ENCODE measurements around the gene MCRIP2. TPM values are rescaled to one million over a fixed set of nuclear protein-coding genes. Genes with fewer than 3 reads are reported as not detected.

Gene MCRIP2
- total RNA-seq, 1 experiment from 2014 or later: 44.6 TPM

DNA sequence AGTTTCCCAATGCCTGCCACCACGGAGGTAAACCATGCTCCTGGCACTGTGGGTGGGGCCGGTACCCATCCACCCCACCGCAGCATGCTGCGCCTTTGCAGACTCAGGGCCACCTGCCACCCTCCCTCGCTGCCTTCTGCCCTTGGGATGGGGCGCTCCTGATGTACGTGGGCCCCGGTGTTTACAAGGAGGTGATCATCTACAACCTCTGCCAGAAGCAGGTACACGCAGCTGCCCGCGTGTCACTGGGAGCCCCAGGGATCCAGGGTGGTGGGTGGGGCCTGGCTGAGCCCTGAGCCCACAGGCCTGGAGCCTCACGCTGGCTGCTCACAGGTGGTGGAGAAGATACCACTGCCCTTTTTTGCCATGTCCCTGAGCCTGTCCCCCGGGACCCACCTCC lies 24.9 kb downstream of the MCRIP2 start:
- no peaks in the 10 kb centered on the region for H3K27me3 Mint-ChIP-seq (ENCODE audit: insufficient read depth, unreplicated experiment)
- DNase-seq (ENCODE audit: unreplicated experiment): no peak
- TF ChIP-seq, protein P1, sequence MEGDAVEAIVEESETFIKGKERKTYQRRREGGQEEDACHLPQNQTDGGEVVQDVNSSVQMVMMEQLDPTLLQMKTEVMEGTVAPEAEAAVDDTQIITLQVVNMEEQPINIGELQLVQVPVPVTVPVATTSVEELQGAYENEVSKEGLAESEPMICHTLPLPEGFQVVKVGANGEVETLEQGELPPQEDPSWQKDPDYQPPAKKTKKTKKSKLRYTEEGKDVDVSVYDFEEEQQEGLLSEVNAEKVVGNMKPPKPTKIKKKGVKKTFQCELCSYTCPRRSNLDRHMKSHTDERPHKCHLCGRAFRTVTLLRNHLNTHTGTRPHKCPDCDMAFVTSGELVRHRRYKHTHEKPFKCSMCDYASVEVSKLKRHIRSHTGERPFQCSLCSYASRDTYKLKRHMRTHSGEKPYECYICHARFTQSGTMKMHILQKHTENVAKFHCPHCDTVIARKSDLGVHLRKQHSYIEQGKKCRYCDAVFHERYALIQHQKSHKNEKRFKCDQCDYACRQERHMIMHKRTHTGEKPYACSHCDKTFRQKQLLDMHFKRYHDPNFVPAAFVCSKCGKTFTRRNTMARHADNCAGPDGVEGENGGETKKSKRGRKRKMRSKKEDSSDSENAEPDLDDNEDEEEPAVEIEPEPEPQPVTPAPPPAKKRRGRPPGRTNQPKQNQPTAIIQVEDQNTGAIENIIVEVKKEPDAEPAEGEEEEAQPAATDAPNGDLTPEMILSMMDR (IDR thresholded peaks at IDR 0.05; ENCODE audit: unreplicated experiment): no peak
- POLR2A ChIA-PET: interaction anchor here (3.2 kb wide), 1 partner anchor 18 kb away, joined by 17 read pairs; the partner anchor contains the start of gene WDR90
- intact Hi-C loops (cut with micrococcal nuclease): no loop called here
- peaks cover 18% of the 10 kb centered on the region for H3K36me3 Mint-ChIP-seq (ENCODE audit: insufficient read depth, unreplicated experiment)
- CTCF ChIA-PET: interaction anchor here (0.9 to 2.3 kb wide), 5 partner anchors 8 to 45 kb away, joined by 3 to 7 read pairs (median 3); partner anchors contain the start of genes WDR24 and WDR90
- BruUV-seq (replicated peaks): no TSS peak
- H3K27ac Mint-ChIP-seq (ENCODE audit: low read depth, unreplicated experiment): no peak overlapping the region
- no peaks in the 10 kb centered on the region for H3K4me1 Mint-ChIP-seq (ENCODE audit: insufficient read depth, unreplicated experiment)
- no peaks in the 10 kb centered on the region for H3K9me3 Mint-ChIP-seq (ENCODE audit: unreplicated experiment)
- no peak overlapping the region for H3K4me3 Mint-ChIP-seq (ENCODE audit: unreplicated experiment)

DNA sequence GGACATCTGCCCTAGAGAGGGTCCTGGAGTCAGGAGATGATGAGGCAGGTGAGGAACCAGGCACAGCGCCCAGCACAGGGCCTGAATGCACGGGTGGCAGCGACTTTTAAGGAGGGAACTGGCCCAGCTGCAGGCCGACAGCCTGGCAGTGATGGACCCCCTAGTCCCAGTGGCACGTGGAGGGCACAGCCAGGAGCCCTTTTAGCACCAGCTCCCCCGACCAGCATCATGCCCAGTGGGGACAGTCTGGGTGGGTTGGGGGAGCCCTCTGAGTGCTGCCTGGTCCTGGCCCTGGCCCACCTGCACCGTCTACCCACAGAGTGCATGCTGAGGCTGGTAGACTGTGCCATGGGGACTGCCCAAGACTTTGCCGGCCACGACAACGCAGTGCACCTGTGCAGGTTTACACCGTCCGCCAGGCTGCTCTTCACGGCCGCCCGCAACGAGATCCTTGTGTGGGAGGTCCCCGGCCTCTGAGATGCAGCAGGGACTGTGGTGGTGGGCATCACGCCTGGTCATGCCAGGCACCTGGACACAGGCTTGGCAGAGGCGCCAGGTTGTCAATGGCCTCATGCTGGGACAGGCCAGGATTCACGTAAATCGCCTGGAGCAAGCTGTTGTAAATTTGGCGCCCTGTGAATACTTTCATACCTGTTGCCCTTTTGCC lies 25.6 kb downstream of the MCRIP2 start:
- DNase-seq (ENCODE audit: unreplicated experiment): no peak
- Mint-ChIP-seq H3K4me3 (ENCODE audit: unreplicated experiment) (peak overlapping the region; percentile 75), H3K27me3 (ENCODE audit: insufficient read depth, unreplicated experiment) (no peaks in the 10 kb centered on the region), H3K9me3 (ENCODE audit: unreplicated experiment) (no peaks in the 10 kb centered on the region), H3K27ac (ENCODE audit: low read depth, unreplicated experiment) (peak overlapping the region; percentile 85), H3K36me3 (ENCODE audit: insufficient read depth, unreplicated experiment) (peaks cover 19% of the 10 kb centered on the region), H3K4me1 (ENCODE audit: insufficient read depth, unreplicated experiment) (no peaks in the 10 kb centered on the region)
- ChIA-PET POLR2A (interaction anchor here (0.6 to 3.2 kb wide), 15 partner anchors 9 to 243 kb away, joined by 3 to 17 read pairs (median 4); partner anchors contain the start of genes CAPN15, STUB1, WDR24 and WDR90), CTCF (interaction anchor here (0.6 to 2.3 kb wide), 16 partner anchors 9 to 324 kb away, joined by 3 to 9 read pairs (median 3); partner anchors contain the start of genes CCDC78, MCRIP2, METTL26 and WDR24)
- intact Hi-C loops (cut with micrococcal nuclease): no loop called here
- BruUV-seq (replicated peaks): no TSS peak
- TF ChIP-seq, protein P1 (IDR thresholded peaks at IDR 0.05; ENCODE audit: unreplicated experiment): no peak

DNA sequence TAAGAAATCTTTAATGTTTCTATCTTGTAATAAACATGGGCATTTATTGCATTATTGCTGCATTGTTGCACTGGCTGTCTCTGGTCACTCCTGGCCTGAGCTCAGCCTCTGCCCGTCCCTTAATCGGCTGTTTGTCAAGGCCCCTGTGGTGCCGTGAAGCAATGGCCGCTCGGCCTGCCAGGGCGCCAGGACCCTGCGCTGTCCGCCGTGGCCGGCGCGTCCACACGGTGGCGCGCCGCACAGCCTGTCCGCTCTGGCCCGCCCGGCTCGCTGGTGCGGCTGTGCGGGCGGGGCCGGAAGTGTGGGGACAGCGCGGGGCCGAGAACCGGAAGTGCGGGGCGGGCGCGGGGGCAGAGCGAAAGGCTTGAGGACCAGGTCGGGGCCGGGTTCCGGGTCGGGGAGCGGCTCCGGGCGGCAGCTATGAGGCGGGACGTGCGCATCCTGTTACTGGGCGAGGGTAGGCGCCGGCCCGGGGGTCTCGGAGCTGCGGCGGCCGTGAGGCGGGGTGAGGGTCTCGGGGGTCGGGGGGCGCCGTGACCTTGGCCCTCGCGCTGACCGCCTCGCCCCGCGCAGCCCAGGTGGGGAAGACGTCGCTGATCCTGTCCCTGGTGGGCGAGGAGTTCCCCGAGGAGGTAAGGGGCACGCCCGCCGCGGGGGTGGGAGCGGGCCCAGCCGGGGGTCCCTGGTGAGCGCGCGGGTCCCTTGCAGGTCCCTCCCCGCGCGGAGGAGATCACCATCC lies 26.3 kb downstream of the MCRIP2 start, which contains the start of gene RHOT2:
TSS of gene RHOT2 (plus strand) at position 353 of the 739 bp plus-strand sequence. CDS start at position 421, 68 bp downstream.
- DNase-seq (ENCODE audit: unreplicated experiment): peak; percentile 87
- no peaks in the 10 kb centered on the region for H3K9me3 Mint-ChIP-seq (ENCODE audit: unreplicated experiment)
- CTCF ChIA-PET: interaction anchor here (0.6 to 2.3 kb wide), 16 partner anchors 9 to 325 kb away, joined by 3 to 9 read pairs (median 3); partner anchors contain the start of genes CCDC78, MCRIP2, METTL26 and WDR24
- no peaks in the 10 kb centered on the region for H3K27me3 Mint-ChIP-seq (ENCODE audit: insufficient read depth, unreplicated experiment)
- peaks cover 23% of the 10 kb centered on the region for H3K36me3 Mint-ChIP-seq (ENCODE audit: insufficient read depth, unreplicated experiment)
- TF ChIP-seq, protein P1 (IDR thresholded peaks at IDR 0.05; ENCODE audit: unreplicated experiment): peak; percentile 67
- intact Hi-C loops (cut with micrococcal nuclease): no loop called here
- no peaks in the 10 kb centered on the region for H3K4me1 Mint-ChIP-seq (ENCODE audit: insufficient read depth, unreplicated experiment)
- no TSS peak for BruUV-seq (replicated peaks)
- peak within 1 kb of the TSS; percentile 75 for H3K4me3 Mint-ChIP-seq (ENCODE audit: unreplicated experiment)
- POLR2A ChIA-PET: interaction anchor here (0.6 to 3.2 kb wide), 17 partner anchors 8 to 244 kb away, joined by 3 to 17 read pairs (median 4); partner anchors contain the start of genes CAPN15, METTL26, STUB1 and WDR24
- H3K27ac Mint-ChIP-seq (ENCODE audit: low read depth, unreplicated experiment): peak within 1 kb of the TSS; percentile 85
